SHP77 treated with DMSO at 0.1 percent for 48 hours (cell line): ENCODE results near the gene ANKRD11.

Experiments
- DNase-seq: peaks from one replicate; lab custom pipeline; 2025; lab: John Stamatoyannopoulos, UW

The ANKRD11 gene

DNA sequence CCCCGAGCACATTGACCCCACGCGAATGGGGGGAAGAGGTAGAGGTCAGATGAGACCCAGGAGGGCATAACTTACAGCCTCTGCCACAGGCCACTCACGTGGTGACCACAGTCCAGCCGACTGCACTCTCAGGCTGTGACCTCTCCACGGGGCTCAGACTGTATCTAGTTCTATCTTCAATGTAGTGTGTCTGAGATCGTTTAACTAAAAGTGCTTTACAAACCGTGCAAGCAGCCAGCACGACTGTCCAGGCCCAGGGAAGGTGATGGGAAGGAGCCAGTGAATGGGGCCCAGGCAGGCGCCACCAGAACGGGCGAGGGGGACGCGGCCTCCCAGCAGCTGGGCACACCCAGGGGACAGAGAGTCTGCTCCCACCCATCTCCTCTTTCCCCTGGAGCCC, 108.6 kb downstream of the ANKRD11 start:
- no peak for DNase-seq

DNA sequence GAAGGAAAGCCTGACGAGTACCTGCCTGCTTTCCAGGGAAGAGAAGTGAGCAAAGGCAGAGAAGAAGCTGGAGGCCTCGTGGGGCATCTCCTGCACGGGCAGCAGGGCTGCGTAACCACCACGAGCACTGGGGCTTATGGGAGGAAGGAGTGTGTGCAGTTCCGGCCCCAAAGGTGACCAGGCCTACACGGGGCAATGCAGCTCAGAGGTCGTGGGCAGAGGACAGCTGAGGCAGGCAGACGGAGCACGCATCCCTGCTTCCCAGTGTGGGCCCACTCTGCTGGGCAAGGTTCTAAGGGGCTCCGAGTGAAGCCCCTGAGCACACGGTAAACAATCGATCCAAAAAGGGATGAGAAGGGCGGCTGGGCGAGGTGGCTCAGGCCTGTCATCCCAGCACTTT, 109.7 kb downstream of the ANKRD11 start:
- DNase-seq: no peak

DNA sequence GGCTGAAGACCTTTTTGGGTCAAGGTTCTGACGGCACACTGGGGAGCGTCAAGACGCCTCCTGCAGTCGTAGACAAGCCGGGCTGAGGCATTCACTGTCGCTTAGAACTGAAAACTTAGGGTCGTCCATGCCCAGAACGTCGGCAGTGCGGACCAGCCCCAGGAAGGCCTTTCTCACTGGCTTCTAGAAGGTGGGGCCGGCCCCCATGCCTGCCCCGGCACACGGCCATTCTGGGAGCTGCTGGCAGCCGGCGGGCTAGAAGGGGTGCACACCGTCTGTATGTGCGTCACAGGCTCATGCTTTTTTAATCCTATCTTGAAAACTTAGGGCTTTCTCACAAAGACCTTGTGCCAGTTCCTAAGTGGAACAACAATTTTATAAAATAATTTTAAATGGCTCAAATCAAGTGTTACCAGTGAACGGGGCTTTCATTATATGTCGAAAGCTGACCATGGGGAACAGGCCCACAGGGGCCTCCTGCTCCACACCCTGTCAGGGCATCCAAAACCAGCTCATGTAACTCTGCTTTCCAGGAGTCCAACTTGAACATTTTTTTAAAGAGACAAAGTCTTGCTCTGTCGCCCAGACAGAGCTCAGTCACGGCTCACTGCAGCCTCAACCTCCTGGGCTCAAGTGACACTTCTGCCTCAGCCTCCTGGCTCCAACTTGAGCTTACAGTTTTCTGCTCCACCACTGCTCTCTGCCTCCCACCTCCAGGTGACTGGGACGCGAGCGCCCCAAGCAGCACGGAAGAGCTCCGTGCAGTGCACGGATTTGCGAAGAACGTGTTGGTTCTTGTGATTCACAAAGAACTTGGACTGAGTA, 111.2 kb downstream of the ANKRD11 start:
- no peak for DNase-seq

DNA sequence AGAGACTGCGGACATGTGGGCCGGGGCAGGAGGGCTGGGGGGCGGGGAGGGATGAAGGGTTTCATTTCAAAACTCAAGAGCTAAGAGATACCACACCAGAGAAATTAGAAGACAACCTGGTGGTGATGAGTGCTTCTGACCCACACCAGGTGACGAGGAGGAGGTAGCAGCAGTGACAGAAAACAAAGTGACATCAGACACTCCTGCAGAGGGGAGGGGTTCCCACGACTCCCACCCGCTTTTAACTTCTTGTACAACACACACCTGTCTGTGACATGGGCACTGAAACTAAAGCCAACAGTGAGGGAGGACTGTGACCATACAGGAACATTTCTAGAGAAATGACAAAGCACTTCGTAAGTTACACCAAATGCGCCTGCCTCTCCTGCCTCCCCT, 112.9 kb downstream of the ANKRD11 start:
- DNase-seq: no peak

DNA sequence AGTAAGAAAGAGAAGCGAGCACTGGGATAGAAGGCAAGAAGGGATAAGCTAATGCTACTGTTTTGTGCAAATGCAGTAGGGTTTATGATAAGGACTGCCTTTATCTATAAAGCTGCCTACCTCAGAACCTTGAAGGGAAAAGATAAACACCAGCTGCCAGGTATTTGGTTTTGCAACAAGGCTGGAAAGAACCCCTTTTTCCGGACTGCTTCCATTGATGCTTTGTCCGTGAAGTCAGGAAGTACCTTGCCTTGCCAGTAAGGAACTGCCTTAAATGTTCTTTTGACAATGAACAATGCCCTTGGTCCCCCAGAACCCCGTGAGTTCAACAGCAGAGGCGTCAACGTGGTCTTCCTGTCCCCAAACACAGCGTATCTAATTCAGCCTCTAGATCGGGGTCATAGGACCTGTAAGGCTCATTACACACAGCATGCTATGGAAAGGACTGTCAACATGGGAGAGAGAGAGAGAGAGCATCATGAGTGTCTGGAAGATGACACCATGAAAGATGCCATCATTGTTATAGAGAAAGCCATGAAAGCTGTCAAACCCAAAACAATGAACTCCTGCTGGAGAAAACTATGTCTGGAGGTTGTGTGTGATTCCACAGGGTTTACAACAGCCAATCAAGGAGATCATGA, 113.4 kb downstream of the ANKRD11 start:
- DNase-seq: no peak

DNA sequence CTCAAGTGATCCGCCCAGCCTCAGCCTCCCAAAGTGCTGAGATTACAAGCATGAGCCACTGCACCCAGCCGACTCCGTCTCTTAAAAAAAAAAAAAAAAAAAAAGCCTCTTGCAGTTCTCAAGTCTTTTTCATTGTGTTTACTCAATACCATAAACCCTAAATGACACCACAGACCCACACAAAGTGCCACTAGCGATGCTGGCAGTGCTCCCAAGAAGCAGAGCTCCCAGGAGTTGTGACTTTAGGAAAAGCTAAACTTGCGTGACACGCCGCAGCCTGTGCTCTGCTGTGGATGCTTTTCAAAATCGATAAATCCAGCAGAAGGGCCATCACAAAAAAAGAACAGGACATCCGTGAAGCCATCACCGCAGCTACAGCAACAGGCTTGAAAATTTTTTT, 114.7 kb downstream of the ANKRD11 start:
- no peak for DNase-seq

DNA sequence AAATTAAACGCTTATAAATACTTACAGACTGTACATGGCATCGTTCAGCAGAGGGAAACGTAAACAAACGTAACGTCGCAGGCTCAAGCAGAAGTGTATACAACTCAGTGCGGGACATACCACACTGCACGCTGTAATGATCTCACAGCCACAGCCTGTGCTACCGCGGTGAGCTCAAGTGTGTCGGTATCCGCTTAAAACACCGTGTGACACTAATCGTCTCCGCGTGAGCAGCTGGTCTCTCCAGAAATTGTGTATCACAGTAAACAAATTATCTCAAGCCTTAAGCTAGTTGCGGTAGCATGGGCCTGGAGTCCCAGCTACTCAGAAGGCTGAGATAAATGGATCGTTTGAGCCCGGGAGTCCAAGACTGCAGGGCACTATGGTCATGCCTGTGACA, 115.3 kb downstream of the ANKRD11 start:
- DNase-seq: no peak

DNA sequence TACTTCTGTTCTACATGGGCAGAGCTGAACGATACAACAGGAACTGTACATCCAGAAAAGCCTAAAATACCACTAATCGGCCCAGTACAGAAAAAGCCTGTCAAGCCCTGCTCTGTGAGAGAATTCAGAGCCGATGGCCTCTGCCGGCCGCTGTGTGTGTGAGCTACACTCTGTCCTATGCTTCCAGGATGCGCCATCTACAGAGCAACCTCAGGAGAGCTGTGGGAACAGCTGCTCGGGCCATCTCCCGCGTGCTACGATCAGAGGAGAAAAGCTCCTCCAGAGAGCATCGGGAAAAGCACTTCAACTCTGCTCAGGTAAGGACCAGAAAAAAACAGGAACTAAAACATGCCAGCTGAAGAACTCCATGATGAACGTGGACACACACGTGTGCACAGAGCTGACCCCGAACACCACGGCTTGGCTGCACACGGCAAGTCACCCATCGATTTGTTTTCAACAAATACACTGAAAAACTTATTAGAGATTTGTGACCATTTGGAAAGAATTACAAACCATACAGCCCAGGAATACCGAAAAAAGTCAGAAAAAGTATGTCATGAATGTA, 115.9 kb downstream of the ANKRD11 start:
- peak; percentile 62 for DNase-seq

DNA sequence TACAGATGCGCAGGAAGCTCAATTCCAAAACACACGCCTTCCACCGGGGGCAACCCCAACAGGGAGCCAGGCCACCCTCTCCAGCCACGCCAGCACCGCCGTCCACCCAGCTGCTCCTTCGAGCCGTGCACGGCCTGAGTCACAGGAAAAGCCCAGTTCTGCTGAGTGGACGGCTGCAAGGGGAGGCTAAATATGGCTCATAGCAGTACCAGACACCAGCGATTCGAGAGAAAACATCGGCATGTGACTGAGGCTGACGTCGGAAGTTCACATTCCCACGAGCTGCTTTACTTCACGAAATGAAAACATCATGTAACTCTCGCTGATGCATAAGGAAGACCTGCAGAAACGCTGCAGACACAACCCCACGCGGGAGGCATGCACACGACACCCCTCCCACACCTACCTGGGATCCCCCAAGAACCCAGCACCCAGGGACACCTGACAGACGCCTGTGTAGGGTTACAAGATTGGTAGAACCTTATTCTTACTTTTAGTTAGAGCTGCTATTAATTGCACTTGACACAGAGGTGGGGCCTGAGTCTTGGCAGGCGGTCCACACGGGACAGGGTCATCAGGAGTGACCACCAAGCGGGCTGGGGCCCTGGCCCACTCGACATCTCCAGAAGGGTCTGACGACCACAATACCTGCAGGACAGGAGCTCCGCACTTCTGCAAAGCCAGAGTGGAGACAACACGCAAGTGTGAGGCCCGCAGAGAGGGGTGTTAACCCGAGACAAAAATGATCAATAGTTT, 116.8 kb downstream of the ANKRD11 start:
- DNase-seq: no peak

DNA sequence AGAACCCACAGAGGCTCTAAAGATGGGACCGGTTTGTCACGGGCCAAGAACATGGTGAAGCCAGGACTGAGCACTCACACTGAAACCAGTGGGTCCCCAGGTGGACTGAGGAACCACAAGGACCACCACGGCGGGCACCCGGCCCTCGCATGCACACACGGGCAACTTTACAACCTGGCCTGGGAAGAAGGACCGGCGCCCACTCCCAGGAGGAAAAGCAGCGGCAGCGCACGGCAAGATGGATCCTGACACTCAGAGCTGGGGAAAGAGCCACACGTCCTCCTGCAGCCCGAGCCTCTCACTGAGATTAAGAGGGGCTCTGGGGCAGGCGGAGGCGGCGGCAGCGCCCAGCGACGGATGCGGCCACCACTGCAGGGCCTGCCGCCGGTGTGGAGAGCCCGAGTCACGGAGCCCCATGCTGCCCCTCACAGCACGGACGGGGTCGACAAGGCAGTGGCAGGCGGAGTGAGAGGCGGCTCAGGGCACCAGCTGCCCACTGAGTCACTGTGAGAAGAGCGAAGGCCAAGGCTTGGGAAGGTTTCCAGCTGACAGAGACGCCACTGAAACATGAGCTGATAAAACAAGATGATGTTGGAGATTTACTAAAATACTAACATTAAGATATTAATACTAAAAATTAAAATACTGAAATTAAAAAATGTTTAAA, 118.3 kb downstream of the ANKRD11 start:
- no peak for DNase-seq

DNA sequence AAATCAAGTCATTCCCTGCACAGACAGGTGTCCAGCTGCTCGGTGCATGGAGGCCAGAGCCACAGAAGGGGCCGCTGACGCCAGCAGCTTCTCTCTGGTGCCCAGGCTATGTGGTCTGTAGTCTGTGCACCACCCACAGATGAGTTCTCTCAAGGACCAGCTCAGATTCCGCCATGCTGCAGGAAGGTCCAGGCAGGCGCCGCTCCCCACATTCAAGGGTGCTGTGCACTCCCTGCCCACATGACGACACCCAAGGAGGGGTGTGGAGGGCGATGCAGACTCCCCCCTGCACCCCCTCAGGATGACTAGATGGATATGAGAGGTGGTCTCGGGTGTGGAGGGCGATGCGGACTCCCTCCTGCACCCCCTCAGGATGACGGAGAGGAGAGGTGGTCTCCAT, 119.0 kb downstream of the ANKRD11 start:
- no peak for DNase-seq

DNA sequence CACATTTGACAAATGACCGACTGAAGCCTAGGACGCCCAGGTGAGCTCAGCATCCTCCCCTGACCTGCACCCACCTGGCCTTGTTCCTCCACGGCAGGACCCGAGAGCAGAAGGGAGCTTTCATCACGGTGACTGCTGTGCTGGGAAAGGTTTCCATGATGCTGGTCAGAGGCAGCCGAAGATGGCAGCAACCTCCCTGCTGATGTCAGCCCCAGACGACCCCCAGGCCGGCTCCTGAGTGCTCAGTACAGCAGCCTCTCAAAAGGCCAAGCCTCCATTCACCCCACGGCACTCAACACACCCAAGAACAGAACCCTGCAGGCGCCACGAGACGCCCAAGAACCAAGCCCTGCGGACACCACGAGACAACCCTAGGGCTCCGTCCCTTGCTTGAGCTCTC, 119.8 kb downstream of the ANKRD11 start:
- DNase-seq: no peak

DNA sequence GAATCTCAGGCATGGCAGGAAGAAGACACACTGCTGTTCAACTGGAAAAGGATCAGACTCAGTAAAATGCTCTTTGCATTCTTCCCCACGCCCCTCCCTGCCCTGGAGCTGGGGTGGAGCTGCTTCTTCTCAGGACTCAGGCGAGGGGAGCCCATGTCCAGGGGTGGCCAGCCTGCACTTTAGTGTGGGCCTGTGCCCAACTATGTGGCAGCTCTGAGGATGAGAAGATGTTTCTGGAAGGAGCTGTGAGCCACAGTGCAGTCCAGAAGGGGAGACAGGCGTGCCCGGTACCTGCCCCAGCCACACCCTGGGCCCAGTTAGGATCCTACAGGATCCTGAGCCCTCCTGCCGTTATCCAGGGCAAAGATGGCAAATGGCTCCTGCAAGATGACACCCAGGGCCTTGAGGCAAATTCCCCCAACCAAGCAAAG, 120.3 kb downstream of the ANKRD11 start:
- DNase-seq: no peak

DNA sequence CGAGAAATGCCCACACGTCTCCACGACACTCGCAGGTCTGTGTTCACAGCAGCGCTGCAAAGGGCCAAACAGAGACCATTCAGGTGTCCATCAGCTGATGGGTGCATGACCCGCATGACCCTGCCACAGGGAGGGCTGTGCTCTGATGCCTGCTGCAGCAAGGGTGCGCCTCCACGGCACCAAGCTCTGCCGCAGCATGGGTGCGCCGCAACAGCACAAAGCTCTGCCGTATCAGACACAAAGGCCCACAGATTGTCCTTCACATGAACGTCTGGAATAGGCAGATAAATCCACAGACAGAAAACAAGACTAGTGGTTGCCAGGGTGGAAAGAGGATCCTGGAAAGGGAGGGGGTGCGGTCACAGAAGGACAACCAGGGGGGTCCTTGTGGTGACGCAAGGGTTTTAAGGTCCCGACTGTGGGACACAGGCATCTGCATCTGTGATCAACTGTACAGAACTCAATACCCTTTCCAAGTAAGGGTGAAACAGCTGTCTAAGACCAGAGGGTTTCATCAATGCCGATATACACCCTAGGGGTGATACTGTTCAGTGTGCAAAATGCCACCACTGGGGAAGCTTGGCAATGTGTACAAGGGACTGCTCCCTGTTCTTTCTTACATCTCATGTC, 121.0 kb downstream of the ANKRD11 start:
- no peak for DNase-seq

DNA sequence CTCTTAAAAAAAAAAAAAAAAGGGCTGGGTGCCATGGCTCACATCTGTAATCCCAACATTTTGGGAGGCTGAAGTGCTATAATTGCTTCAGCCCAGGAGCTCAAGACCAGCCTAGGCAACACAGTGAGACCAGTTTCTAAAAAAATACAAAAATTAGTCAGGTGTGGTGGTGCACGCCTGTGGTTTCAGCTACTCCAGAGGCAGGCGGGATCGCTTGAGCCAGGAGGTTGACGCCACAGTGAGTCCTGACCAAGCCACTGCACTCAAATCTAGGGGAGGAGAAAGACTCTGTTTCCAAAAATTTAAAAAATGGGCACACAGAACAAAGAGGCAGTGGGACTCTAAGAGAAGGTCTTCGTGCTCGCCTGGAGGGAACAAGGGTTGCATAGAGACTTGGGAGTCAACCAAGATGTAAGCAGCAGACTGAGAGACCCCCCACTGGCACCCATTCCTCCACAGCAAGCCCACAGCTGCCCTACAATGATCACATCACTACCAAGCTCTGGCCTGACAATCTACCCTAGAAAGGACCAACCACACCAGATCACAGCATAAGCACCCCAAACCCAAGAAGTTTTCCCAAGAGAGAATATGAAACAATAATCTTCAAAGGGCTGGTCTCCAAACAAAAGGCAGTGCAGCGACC, 121.6 kb downstream of the ANKRD11 start:
- DNase-seq: no peak

DNA sequence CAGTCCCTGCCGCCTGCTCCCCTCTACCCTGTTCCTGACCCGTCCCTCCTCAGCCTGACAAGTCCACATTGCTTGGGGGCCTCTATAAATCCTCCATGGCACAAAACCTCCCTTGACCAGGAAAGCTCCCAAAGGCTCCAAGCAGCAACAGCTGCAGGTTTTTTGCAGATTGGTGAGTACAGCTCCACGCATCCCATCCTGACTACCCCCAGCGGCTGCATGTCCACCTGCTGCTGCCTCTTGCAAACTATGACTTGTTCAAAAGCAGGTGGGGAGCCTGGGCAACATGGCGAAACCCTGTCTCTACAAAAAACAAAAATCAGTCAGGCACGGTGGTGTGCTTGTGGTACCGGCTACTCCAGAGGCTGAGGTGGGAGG, 122.8 kb downstream of the ANKRD11 start:
- no peak for DNase-seq

DNA sequence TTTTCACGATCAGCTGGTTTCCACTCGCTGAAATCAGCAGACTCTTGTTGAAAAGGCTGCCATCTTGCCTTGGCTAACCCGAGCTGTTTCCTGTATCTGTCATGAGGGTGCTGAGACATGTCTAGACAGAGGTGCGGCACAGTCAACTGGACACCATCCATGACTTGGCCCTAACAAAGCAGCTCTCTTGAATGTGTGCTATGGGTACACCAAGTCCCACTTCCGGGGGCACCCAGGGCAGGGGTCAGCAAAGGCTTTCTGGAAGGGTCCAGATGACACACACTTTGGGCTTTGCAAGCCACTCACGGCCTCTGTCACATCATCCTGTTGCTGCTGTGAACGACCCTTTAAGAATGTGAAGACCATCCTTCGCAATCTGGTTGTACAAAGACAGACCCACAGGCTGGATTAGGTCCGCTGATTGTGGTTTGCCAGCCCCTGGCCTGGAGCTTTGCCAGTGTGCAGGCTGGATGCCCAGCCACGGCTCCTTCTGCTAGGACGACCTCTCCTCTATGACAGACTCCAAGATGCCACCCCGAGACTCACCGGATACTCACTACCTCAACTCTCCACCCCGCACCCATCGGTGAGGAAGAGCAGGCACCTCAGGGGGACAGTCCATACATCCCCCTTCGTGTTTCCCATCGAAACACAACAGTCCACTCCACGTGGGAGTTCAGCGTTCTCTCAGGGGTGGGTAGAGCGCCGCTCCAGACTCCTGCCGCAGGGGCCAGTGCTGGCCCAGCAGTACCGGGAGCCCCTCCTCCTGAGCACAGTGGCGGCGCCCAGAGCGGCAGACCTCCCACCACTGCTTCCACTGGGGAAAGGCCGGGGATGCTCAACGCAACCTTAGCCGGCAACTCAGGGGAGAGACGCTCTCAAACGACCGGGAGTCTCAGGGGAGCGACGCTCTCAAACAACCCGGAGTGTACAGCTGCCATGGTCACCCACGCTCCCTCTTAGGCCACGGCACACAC, 123.5 kb downstream of the ANKRD11 start:
- DNase-seq: no peak

DNA sequence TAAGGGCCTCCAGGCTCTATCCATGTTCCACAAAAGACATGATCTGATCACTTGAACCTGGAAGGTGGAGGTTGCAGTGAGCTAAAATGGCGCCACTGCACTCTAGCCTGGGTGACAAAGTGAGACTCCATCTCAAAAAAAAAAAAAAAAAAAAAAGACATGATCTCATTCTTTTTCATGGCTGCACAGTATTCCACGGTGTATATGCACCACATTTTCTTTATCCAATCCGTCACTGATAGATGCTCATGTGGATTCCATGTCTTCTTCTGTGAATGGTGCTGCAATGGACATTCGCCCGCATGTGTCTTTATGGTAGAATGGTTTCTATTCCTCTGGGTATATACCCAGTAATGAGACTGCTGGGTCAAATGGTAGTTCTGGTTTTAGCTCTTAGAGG, 124.4 kb downstream of the ANKRD11 start:
- no peak for DNase-seq

DNA sequence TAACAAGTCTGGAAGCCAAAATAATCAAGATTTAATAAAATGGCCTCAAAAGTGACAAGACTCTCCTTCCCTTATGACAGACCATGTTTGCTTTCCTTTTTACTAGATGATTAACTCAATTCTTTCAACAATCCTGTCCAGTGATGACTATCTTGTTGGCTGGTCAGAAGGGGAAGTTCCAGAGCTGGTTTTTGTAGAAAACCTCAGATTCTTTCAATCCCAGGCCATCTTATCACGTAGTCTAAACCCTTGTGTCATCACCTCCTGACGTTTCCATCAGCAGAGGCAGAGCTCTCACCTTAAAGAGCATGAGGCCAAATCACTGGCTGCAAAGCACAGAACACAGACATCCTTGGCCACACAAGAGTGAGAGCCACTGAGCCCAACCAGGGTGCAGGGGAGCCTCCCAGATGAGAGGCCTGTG, 125.3 kb downstream of the ANKRD11 start:
- DNase-seq: no peak

DNA sequence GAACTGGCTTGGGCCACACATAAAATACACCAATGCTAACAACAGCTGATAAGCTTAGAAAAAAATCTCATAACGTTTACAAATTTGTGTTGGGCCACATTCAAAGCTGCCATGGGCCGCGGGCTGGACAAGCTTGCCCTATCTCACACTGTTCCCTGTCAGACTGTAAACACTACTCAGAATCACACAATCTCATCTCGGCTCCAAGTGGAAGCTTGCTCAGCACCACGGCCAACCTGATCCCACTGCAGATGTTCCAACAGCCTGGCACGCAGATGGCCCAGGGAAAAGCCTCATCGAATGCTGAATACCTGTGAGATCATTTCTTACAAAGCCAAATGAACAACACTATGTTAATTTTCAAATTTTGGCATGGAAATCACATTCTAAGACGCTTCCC, 125.8 kb downstream of the ANKRD11 start:
- no peak for DNase-seq
